ENCODE measurements around the gene GPR68.
"Not testable (repeated sequence)": the region's sequence is repeated elsewhere in the genome, so short reads cannot be mapped to it uniquely, and the experiment has no call there.

GPR68 gene

DNA sequence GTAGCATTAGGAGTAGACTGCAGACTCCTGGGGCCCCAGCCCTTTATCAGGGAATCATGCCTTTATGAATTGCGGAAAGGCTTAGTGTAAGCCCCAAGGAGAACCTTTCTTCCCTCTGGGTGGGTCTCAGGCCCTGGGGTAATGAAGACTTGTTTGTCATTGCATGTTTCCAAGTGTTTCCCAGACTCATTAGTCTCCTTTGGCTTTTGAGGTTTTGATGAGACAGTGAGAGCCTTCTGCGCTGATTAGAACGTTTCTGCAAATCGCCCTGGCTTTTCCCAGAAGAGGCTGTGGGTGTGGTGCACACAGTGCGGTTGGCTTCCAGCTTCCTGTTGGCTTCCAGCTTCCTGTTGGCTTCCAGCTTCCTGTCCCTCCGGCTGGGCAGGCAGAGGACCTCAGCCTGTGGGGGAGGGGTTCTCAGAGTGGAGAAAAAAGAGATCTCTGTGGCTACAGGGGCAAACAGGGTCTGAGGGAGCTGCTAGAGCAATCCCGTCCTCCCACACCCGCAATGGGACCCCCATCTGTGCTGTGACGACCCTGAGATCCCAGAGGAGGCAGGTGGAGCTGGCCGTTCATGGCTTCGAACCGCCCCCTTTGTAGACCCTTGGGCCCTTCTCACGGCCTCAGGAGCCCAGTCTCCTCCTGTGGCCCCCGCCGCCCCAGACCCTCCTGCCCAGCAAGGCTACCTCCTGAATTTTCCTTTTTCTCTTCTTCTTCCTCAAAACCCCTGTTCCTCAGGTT, 42.1 kb downstream of the GPR68 start:
- DNase-seq (ENCODE audit: insufficient read length, low spot score), result no peak
- FAIRE-seq, result no peak

DNA sequence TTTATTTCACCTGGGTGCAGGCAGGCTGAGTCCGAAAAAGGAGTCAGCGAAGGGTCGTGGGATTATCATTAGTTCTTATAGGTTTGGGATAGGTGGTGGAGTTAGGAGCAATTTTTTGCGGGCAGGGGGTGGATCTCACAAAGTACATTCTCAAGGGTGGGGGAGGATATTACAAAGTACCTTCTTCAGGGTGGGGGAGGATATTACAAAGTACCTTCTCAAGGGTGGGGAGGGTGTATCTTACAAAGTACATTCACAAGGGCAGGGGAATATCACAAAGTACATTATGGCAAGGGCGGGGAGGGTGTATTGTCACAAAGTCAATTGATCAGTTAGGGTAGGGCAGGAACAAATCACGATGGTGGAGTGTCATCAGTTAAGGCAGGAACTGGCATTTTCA, 43.7 kb downstream of the GPR68 start:
- not testable (repeated sequence) for DNase-seq (ENCODE audit: insufficient read length, low spot score); FAIRE-seq

DNA sequence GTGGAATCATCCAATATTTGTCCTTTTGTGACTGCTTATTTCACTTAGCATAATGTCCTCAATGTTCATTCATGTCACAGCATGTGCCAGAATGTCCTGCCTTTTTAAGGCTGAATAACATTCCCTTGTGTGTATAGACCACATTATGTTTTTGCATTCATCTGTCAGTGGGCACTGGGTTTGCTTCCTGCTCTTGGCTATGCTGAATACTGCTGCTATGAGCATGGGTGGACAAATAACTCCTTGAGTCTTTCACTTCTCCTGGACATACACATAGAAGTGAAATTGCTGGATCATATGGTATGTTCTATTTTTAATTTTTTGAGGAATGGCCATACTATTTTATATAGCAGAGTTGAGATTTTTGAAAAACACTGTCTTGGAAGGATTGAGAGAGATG, 46.9 kb downstream of the GPR68 start:
- DNase-seq (ENCODE audit: insufficient read length, low spot score) (no peak), FAIRE-seq (no peak)

DNA sequence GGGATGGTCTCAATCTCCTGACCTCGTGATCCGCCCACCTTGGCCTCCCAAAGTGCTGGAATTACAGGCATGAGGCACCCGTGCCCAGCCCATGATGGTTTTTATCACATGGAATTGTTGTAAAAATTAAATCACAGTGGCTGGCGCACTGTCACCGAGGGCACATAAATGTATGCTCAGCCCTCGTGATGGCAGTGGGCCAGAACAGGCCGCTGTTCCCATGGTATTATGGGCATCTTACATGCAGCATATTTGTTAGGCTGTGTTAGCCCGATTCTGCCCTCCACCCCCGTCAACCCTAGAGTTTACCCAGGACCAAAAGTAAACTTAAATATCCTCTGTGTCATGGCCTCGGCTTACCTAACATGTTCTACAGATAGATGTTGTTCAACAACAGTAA, 48.6 kb downstream of the GPR68 start:
- FAIRE-seq (no peak), DNase-seq (ENCODE audit: insufficient read length, low spot score) (no peak)

DNA sequence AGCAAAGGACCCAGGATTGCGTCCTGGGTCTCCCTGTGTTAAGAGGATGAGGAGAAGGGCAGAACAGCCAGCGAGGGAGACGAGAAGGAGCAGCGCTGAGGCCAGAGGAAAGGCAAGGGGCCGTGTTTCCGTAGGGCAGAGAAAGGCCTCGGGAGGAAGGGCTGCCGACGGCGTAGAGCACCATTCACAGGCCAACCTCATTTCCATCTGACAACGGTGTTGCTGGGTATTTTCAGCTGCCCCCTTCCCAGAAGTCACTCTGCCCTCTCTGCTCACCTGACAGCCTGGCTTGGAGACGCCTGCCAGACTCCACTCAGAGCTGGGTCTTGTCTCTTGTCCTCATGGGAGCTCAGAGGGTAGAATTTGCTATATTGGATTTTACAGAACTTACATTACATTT, 51.4 kb downstream of the GPR68 start:
- no peak for FAIRE-seq
- DNase-seq (ENCODE audit: insufficient read length, low spot score), result no peak

DNA sequence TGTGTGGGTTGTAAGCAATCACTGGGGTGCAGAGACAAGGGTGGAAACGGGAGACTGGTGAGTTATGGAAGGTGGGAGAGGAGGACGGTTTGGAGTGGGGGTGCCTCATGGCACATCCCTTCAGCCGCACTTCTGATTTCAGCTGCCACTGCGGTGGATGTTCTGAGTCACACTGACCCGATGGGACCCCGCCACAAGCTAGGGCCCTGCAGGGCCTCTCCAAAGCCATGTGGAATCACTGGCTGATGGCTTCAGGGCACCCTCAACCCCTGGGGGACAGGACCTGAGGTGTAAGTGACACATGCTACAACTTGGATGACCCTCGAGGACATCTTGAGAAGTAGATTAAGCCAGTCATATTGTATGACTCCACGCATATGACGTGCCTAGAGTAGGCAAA, 53.7 kb downstream of the GPR68 start:
- FAIRE-seq, result no peak
- DNase-seq (ENCODE audit: insufficient read length, low spot score), result no peak

DNA sequence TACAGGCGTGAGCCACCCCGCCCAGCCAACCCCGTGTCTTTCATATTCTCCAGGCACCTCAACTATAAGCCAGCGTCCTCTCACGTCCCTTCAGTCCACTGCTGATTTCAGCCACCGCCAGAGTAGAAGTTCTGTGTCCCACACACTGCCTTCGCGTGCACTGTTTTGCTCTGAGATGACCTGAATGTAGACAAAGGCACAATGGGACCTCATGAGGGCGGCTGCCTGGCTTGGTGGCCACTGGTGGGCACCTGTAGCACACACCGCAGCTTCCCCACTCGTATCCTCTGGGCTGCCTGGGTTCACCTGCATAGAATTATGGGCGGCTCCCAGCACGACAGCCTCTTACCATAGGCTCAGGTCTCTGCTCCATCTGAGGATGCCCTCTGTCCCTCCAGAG, 57.2 kb downstream of the GPR68 start:
- DNase-seq (ENCODE audit: insufficient read length, low spot score), result no peak
- no peak for FAIRE-seq

DNA sequence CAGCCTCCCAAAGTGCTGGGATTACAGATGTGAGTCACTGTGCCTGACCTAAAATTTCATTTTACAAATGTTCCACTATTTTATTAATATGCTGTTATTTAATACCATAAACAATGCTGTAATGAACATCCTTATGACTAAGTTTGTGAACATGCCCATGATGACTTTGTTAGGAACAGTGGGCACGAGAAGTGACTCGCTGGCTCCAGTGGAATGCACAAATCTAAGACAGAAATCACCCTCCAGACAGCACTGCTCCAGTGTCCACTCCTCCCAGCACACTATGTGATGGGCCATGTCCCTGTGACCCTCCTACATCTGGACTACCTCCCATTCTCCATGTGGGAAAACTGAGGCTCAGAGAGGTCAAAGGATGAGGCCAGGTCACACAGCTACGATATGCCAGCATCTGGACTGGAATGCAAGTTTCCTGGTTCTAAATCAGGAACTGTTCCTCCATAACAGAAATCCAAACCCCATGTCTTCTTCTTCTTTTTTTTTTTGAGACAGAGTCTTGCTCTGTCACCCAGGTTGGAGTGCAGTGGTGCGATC, 57.9 kb downstream of the GPR68 start:
- peak; percentile 74 for FAIRE-seq
- DNase-seq (ENCODE audit: insufficient read length, low spot score), result no peak

DNA sequence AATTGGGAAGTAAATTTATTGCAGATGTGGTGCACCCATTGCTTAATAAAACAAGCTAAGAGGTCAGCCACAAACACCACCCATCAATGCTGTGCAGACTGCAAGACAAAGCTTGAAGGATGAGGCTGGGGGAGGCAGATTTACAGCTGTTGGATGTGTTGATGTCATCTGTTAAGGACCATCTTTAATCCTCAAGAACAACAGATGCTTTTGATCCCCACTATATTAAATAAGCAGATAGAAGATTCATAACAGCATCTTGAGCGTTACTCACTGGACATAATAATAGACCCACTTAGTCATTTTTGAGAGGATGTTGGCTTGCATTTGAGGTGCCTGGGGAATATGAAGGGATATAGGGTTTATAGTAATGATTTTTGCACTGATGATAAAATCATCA, 58.8 kb downstream of the GPR68 start:
- DNase-seq (ENCODE audit: insufficient read length, low spot score) (no peak), FAIRE-seq (no peak)

DNA sequence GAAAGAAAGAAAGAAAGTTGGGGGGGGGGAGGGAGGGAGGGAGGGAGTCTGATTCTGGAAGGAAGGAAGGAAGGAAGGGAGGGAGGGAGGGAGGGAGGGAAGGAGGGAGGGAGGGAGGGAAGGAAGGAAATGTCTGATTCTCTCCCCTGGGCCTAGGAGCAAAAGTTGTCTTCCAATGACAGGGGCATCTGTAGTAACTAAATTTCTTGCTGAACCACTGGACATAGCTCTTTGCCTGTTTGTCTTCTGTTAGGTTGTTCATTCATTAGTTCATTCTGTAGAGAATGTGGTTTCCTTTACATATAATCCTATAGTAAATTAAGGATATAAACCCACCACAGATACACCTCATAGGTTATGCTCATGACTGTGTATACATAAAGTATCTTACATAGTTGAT, 59.9 kb downstream of the GPR68 start:
- FAIRE-seq, result no peak
- DNase-seq (ENCODE audit: insufficient read length, low spot score), result no peak

DNA sequence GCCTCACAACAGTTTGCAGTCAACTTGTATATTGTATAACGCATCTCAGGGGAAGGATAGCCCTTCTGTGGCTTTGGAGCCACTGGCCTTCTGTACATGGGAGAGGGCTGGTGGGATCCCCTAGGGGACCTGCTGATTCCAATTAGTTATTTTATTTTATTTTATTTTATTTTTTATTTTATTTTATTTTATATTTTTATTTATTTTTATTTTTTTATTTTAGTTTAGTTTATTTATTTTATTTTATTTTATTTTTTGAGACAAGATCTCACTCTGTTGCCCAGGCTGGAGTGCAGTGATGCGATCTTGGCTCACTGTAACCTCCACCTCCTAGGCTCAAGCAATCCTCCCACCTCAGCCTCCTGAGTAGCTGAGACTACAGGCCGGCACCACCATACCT, 61.8 kb downstream of the GPR68 start:
- not testable (repeated sequence) for DNase-seq (ENCODE audit: insufficient read length, low spot score); FAIRE-seq

Measured in HTR-8/SVneo (cell line).